PC-3 (cell line): Measurements from ENCODE around the gene BCHE. TPM values are rescaled to one million over a fixed set of nuclear protein-coding genes. Genes with fewer than 3 reads are reported as not detected.

Source experiments
- ATAC-seq: fragments of 200-7000 bp; cut with Tn5 transposase; 2 replicates; pipeline ENCODE4 v1.9.1; 2020; ENCODE audit warnings: mild to moderate bottlenecking, moderate library complexity
- BruUV-seq: library from RNA; stranded (reverse); fragments of 400-500 nt; replicated peaks from 2 replicates; lab custom pipeline; 2021; lab: Mats Ljungman, UMichigan
- CTCF ChIA-PET: fragments of 300-600 bp; sonication (Branson Sonifier 250); formaldehyde crosslinking; loops from one replicate; lab custom pipeline; 2022; ENCODE audit warnings: antibody characterized with exemption; lab: Charles Lee
- POLR2A ChIA-PET: fragments of 300-600 bp; sonication (Branson Sonifier 250); formaldehyde crosslinking; loops from one replicate; lab custom pipeline; 2022; ENCODE audit warnings: antibody characterized with exemption; ENCODE audit not compliant: unreplicated experiment; lab: Charles Lee
- DNase-seq: peaks from one replicate; pipeline ENCODE4 v3.0.0-alpha.2; 2015
- H2AFZ ChIP-seq: fragments of 300-600 bp; sonication (generic); 2 replicates; pipeline ENCODE4 v1.6.0; 2016; ENCODE audit warnings: antibody characterized with exemption, low read length
- H3F3A ChIP-seq: fragments of 300-600 bp; sonication (generic); one replicate; pipeline ENCODE4 v1.6.0; 2017; ENCODE audit warnings: antibody characterized with exemption, low read length, control low read depth, mild to moderate bottlenecking; ENCODE audit not compliant: unreplicated experiment
- H3K27ac ChIP-seq: fragments of 300-600 bp; sonication (generic); 2 replicates; pipeline ENCODE4 v1.5.1; 2016; ENCODE audit warnings: mild to moderate bottlenecking, low read length
- H3K27me3 ChIP-seq: fragments of 300-600 bp; sonication (generic); 2 replicates; pipeline ENCODE4 v1.6.1; 2016; ENCODE audit warnings: low read length, mixed read lengths
- H3K36me3 ChIP-seq: fragments of 300-600 bp; sonication (generic); 2 replicates; pipeline ENCODE4 v1.6.1; 2016; ENCODE audit warnings: low read depth, mixed run types, low read length, mixed read lengths
- H3K4me1 ChIP-seq: fragments of 300-600 bp; sonication (generic); 2 replicates; pipeline ENCODE4 v1.5.1; 2016; ENCODE audit warnings: low read length; ENCODE audit not compliant: insufficient read depth
- H3K4me2 ChIP-seq: fragments of 300-600 bp; sonication (generic); 2 replicates; pipeline ENCODE4 v1.6.0; 2016; ENCODE audit warnings: low read length
- H3K4me3 ChIP-seq: fragments of 300-600 bp; sonication (generic); 2 replicates; pipeline ENCODE4 v1.5.1; 2016; ENCODE audit warnings: mild to moderate bottlenecking, low read length, mixed read lengths
- H3K79me2 ChIP-seq: fragments of 300-600 bp; sonication (generic); 2 replicates; pipeline ENCODE4 v1.6.1; 2017; ENCODE audit warnings: low read length, mixed read lengths
- H3K9ac ChIP-seq: fragments of 300-600 bp; sonication (generic); 2 replicates; pipeline ENCODE4 v1.6.0; 2016; ENCODE audit warnings: mild to moderate bottlenecking, low read length
- H3K9me2 ChIP-seq: fragments of 300-600 bp; sonication (generic); replicated peaks from 2 replicates; pipeline ENCODE4 v1.6.1; 2016; ENCODE audit warnings: mixed run types, low read length, mixed read lengths
- H3K9me3 ChIP-seq: fragments of 300-600 bp; sonication (generic); 2 replicates; pipeline ENCODE4 v1.6.1; 2016; ENCODE audit warnings: low read length, mixed read lengths
- H4K20me1 ChIP-seq: fragments of 300-600 bp; sonication (generic); 2 replicates; pipeline ENCODE4 v1.6.1; 2016; ENCODE audit warnings: low read length, mixed read lengths
- CTCF ChIP-seq: fragments of 300-600 bp; sonication (generic); conservative IDR thresholded peaks from 2 replicates; pipeline ENCODE4 v1.5.1; 2017; ENCODE audit warnings: antibody characterized with exemption, low read depth, mild to moderate bottlenecking, low read length
- EZH2 ChIP-seq: fragments of 300-600 bp; sonication (generic); IDR thresholded peaks from one replicate; pipeline ENCODE4 v1.6.1; 2017; ENCODE audit warnings: antibody characterized with exemption, mild to moderate bottlenecking, low read length; ENCODE audit not compliant: unreplicated experiment
- EZH2phosphoT487 ChIP-seq: fragments of 300-600 bp; sonication (generic); IDR thresholded peaks from 2 replicates; pipeline ENCODE4 v1.6.1; 2018; ENCODE audit warnings: mild to moderate bottlenecking, antibody characterized with exemption, low read length, borderline replicate concordance
- intact Hi-C: fragments of 100-400 bp; cut with micrococcal nuclease; formaldehyde crosslinking; loops from 2 replicates; pipeline ENCODE4 v1.9.0; 2023
- total RNA-seq: library from RNA; depleted of rRNA; stranded (reverse); fragments of >200 nt; gene quantifications from 2 replicates; pipeline ENCODE4 v1.2.3, GENCODE V29; 2014

BCHE gene
- total RNA-seq, 1 experiment from 2014 or later = 0.18 TPM

GRCh38 chr3:165755571-165755970 lies 81.7 kb downstream of the BCHE start:
- intact Hi-C loops = no loop called here
- CTCF ChIA-PET = no interaction called here
- peak; percentile 59 for DNase-seq

GRCh38 chr3:165754219-165755007 lies 82.8 kb downstream of the BCHE start:
- DNase-seq (peak; percentile 61), ATAC-seq (peak; percentile 79)
- POLR2A ChIA-PET = interaction anchor here (0.5 to 0.6 kb wide), 2 partner anchors 362 to 436 kb away, joined by 3 to 22 read pairs; no protein-coding TSS in a partner anchor
- H3K27me3 ChIP-seq = no peaks in the 10 kb centered on the region
- no peak overlapping the region for H3K4me3 ChIP-seq
- H3K36me3 ChIP-seq = no peaks in the 10 kb centered on the region
- TF ChIP-seq EZH2phosphoT487 = no peak
- no peak for TF ChIP-seq CTCF
- TF ChIP-seq EZH2 = no peak
- no TSS peak for BruUV-seq
- CTCF ChIA-PET = no interaction called here
- peak overlapping the region; percentile 17 for H3K4me2 ChIP-seq
- peaks cover 5% of the 10 kb centered on the region for H3F3A ChIP-seq
- H4K20me1 ChIP-seq = no peaks in the 10 kb centered on the region
- H3K9me2 ChIP-seq = no peaks in the 10 kb centered on the region
- no peak overlapping the region for H2AFZ ChIP-seq
- no peak overlapping the region for H3K9ac ChIP-seq
- H3K4me1 ChIP-seq = peaks cover 30% of the 10 kb centered on the region
- H3K9me3 ChIP-seq = no peaks in the 10 kb centered on the region
- intact Hi-C loops = no loop called here
- peak overlapping the region; percentile 75 for H3K27ac ChIP-seq
- no peaks in the 10 kb centered on the region for H3K79me2 ChIP-seq

More at GRCh38 chr3:165755571-165755970, 81.7 kb downstream of the BCHE start:
- no peak for ATAC-seq
- POLR2A ChIA-PET = no interaction called here
- H3K9ac ChIP-seq = no peak overlapping the region
- peaks cover 5% of the 10 kb centered on the region for H3F3A ChIP-seq
- H3K36me3 ChIP-seq = no peaks in the 10 kb centered on the region
- H3K4me2 ChIP-seq = peak overlapping the region; percentile 15; the same call in 1 of the 2 replicates
- no TSS peak for BruUV-seq
- no peaks in the 10 kb centered on the region for H4K20me1 ChIP-seq
- no peaks in the 10 kb centered on the region for H3K9me3 ChIP-seq
- no peak overlapping the region for H2AFZ ChIP-seq
- no peak overlapping the region for H3K4me3 ChIP-seq
- H3K27ac ChIP-seq = no peak overlapping the region
- no peaks in the 10 kb centered on the region for H3K27me3 ChIP-seq
- H3K4me1 ChIP-seq = peaks cover 30% of the 10 kb centered on the region
- no peaks in the 10 kb centered on the region for H3K79me2 ChIP-seq
- H3K9me2 ChIP-seq = no peaks in the 10 kb centered on the region
- no peak for TF ChIP-seq CTCF
- TF ChIP-seq EZH2 = no peak
- no peak for TF ChIP-seq EZH2phosphoT487

GRCh38 chr3:165753560-165753959 lies 83.7 kb downstream of the BCHE start:
- Histone ChIP-seq H3K27ac (peak overlapping the region; percentile 75), H3K4me3 (no peak overlapping the region), H3K4me1 (peaks cover 30% of the 10 kb centered on the region), H3K27me3 (no peaks in the 10 kb centered on the region), H4K20me1 (no peaks in the 10 kb centered on the region), H3K4me2 (peak overlapping the region; percentile 17; the same call in 1 of the 2 replicates), H3K9me3 (no peaks in the 10 kb centered on the region), H3K9me2 (no peaks in the 10 kb centered on the region), H3K79me2 (no peaks in the 10 kb centered on the region), H3F3A (peaks cover 5% of the 10 kb centered on the region), H3K9ac (no peak overlapping the region), H2AFZ (no peak overlapping the region), H3K36me3 (no peaks in the 10 kb centered on the region)
- no peak for TF ChIP-seq EZH2
- TF ChIP-seq EZH2phosphoT487 = no peak
- TF ChIP-seq CTCF = no peak
- intact Hi-C loops = no loop called here
- no TSS peak for BruUV-seq
- peak; percentile 83 for DNase-seq
- ChIA-PET POLR2A (no interaction called here), CTCF (interaction anchor here (0.7 kb wide), 1 partner anchor 128 kb away, joined by 3 read pairs; no protein-coding TSS in a partner anchor)
- ATAC-seq = peak; percentile 75
